Cardiac muscle cell (in vitro differentiated cells and primary cell): Measurements from ENCODE around the gene CBLB. TPM values are rescaled to one million over a fixed set of nuclear protein-coding genes. Genes with fewer than 3 reads are reported as not detected.

Source experiments
- DNase-seq, 2 donors: peaks; one replicate each; pipeline versions ENCODE4 v3.0.0 to v3.0.0-alpha.2; 2010 to 2017; ENCODE audit warnings: low read depth in 1 of 2, low spot score in 1 of 2
- H3K27ac ChIP-seq: fragments of 200-600 bp; sonication (generic); 2 replicates; pipeline ENCODE4 v1.5.1; 2016
- H3K27me3 ChIP-seq: fragments of 200-600 bp; sonication (generic); 2 replicates; pipeline ENCODE4 v1.6.0; 2016; ENCODE audit warnings: control low read depth
- H3K36me3 ChIP-seq: fragments of 200-600 bp; sonication (generic); 2 replicates; pipeline ENCODE4 v1.5.1; 2016; ENCODE audit warnings: control low read depth
- H3K4me1 ChIP-seq: fragments of 200-600 bp; sonication (generic); 2 replicates; pipeline ENCODE4 v1.8.1; 2017; ENCODE audit warnings: low read depth, mild to moderate bottlenecking, mixed run types
- H3K4me3 ChIP-seq: fragments of 200-600 bp; sonication (generic); 2 replicates; pipeline ENCODE4 v1.5.1; 2016; ENCODE audit warnings: mild to moderate bottlenecking
- H3K9me3 ChIP-seq: fragments of 200-600 bp; sonication (generic); 2 replicates; pipeline ENCODE4 v1.5.1; 2017; ENCODE audit warnings: low read depth, mild to moderate bottlenecking, control low read depth
- polyA plus RNA-seq: library from polyadenylated mRNA; unstranded; fragments of >200 nt; fragmentation: Nextera tagmentation; extraction: Ambion mirVana; gene quantifications from 2 replicates; pipeline ENCODE4 v1.2.1, GENCODE V29; 2016
- total RNA-seq: library from RNA; depleted of rRNA; stranded (reverse); fragments of >200 nt; gene quantifications from 2 replicates; pipeline ENCODE4 v1.2.3, GENCODE V29; 2016
- TF ChIP-seq, protein P1 (sequence below): IDR thresholded peaks from 2 replicates; pipeline ENCODE4 v1.5.1; 2012; ENCODE audit warnings: low read depth, mild to moderate bottlenecking, low read length

Gene CBLB
- total and polyA plus RNA-seq, 2 experiments from 2014 or later: 30.3 to 48.2 TPM

DNA sequence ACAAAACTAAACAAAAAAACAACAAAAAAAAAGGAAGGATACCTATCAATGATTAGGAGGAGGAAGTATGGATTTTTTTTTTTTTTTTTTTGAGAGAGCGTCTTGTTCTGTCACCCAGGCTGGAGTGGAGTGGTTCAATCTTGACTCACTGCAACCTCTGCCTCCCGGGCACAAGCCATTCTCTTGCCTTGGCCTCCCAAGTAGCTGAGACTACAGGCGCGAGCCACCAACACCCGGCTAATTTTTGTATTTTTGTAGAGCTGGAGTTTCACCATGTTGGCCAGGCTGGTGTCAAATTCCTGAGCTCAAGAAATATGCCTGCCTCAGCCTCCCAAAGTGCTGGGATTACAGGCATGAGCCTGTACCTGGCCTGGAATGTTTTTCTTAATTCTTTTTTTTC lies 195.8 kb downstream of the CBLB start:
- peaks cover 34% of the 10 kb centered on the region for H3K36me3 ChIP-seq
- no peak for DNase-seq
- H3K4me1 ChIP-seq: peaks cover 15% of the 10 kb centered on the region
- no peak overlapping the region for H3K4me3 ChIP-seq
- H3K27me3 ChIP-seq: no peaks in the 10 kb centered on the region
- H3K27ac ChIP-seq: no peak overlapping the region
- TF ChIP-seq, protein P1, sequence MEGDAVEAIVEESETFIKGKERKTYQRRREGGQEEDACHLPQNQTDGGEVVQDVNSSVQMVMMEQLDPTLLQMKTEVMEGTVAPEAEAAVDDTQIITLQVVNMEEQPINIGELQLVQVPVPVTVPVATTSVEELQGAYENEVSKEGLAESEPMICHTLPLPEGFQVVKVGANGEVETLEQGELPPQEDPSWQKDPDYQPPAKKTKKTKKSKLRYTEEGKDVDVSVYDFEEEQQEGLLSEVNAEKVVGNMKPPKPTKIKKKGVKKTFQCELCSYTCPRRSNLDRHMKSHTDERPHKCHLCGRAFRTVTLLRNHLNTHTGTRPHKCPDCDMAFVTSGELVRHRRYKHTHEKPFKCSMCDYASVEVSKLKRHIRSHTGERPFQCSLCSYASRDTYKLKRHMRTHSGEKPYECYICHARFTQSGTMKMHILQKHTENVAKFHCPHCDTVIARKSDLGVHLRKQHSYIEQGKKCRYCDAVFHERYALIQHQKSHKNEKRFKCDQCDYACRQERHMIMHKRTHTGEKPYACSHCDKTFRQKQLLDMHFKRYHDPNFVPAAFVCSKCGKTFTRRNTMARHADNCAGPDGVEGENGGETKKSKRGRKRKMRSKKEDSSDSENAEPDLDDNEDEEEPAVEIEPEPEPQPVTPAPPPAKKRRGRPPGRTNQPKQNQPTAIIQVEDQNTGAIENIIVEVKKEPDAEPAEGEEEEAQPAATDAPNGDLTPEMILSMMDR: no peak
- H3K9me3 ChIP-seq: no peaks in the 10 kb centered on the region

DNA sequence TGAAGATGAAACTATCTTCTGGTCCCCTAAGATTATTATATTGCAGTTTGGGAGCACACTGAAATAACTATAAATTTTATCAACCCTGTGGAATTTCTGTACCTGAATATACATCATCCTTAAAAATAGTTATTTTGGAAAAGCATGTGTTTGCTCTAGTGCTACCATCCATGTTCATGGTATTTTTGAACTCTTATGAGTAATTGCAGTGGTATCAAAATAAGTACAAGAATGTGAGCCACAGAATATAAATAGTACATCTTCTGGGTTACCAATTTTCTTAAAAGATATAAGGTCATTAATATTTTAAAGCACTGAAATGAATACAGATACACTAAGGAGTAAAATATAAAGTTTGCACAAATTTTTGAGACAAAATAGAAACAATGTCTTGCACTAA lies 206.5 kb downstream of the CBLB start:
- Histone ChIP-seq H3K4me3 (no peak overlapping the region), H3K27ac (no peak overlapping the region), H3K4me1 (no peaks in the 10 kb centered on the region), H3K36me3 (peaks cover 20% of the 10 kb centered on the region), H3K27me3 (no peaks in the 10 kb centered on the region), H3K9me3 (no peaks in the 10 kb centered on the region)
- TF ChIP-seq, protein P1: no peak
- no peak for DNase-seq

DNA sequence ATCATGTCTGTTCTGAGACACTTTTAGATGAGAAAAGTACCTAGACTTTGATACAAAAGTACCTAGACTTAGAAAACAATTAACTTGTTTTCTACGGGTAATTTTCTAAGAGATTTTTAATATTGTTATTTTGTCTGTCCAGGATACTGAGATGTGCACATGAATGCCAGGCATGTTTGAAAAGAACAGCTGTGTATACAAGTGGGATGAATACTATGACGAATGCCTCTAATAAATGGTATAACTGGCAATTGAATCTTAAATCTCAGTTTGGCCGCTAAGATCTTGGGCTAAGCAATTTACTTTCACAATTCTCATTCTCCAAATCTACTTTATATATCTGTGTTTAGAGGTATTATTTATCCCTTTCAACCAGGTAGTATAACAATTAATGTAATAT lies 207.4 kb downstream of the CBLB start:
- H3K4me3 ChIP-seq: no peak overlapping the region
- no peaks in the 10 kb centered on the region for H3K27me3 ChIP-seq
- no peaks in the 10 kb centered on the region for H3K4me1 ChIP-seq
- H3K27ac ChIP-seq: no peak overlapping the region
- H3K9me3 ChIP-seq: no peaks in the 10 kb centered on the region
- H3K36me3 ChIP-seq: peaks cover 18% of the 10 kb centered on the region
- TF ChIP-seq, protein P1: no peak
- DNase-seq: no peak

DNA sequence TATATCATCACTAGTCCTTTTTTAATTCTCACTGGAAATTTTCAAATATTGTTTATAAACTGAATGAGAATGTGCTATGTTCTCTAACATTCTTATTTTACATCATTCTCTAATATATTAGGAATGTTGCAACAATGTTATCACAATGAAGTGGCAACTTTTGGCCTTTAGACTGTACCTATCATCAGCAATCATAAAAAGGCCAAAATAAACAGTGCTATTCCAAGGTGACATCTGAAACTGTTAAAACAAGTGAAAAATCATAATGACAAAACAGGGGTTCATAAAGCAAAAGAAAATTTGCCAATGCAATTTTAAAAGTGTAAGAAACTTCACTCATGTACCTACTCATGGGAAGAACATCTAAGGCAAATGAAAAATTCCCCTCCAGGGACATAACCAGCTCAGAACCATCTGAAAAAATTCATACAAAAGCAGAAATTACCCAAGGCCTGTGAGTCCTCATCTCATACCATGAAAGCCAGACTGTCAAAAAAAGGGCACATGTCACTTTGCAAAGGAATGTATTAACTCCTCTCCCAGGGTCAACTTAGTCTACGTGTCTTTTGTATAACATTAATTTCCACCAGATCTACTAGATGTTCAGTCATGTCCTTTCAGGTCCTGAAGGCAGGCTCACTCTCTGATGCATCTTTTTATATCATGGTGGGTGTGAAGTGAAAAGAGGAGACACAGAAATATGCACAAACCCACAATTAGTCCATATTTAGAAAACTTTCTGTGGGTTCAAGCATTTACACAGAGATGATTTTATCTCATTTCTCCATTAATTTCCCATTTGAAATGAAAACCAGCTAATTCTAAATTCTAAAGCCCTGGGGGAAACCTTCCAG lies 211.9 kb downstream of the CBLB start:
- H3K4me3 ChIP-seq: no peak overlapping the region
- no peak overlapping the region for H3K27ac ChIP-seq
- no peaks in the 10 kb centered on the region for H3K27me3 ChIP-seq

DNA sequence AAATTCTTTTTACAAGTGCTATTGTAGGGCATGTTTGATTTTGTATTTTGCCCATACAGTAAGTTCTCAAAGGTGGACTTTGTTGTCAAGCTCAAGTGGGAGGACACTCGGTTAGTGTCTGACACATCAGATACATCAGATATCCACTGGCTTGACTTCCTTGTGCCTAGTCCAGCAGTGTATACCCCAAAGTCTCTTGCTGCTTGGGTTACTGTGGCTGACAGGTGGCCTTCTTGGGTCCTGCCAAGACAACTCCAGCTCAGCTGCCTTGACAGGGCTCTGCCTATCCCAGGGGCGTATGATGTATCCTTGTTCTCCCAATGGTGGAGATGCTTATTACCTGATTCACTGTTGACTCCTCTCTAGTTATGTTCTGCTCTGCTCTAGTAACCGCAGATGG lies 214.9 kb downstream of the CBLB start:
- peaks cover under 1% of the 10 kb centered on the region for H3K36me3 ChIP-seq
- H3K27ac ChIP-seq: no peak overlapping the region
- H3K4me3 ChIP-seq: no peak overlapping the region
- H3K27me3 ChIP-seq: no peaks in the 10 kb centered on the region
- TF ChIP-seq, protein P1: no peak
- DNase-seq: no peak
- H3K9me3 ChIP-seq: no peaks in the 10 kb centered on the region
- H3K4me1 ChIP-seq: no peaks in the 10 kb centered on the region

More for the DNA sequence above, 211.9 kb downstream of the CBLB start:
- DNase-seq: no peak
- Histone ChIP-seq H3K36me3 (peaks cover 9% of the 10 kb centered on the region), H3K9me3 (no peaks in the 10 kb centered on the region), H3K4me1 (no peaks in the 10 kb centered on the region)
- TF ChIP-seq, protein P1: no peak
